Ureter (tissue), 1 donor: ENCODE measurements around the gene LRRC70. TPM values are rescaled to one million over a fixed set of nuclear protein-coding genes. Genes with fewer than 3 reads are reported as not detected.
"Not testable (repeated sequence)": the region's sequence is repeated elsewhere in the genome, so short reads cannot be mapped to it uniquely, and the experiment has no call there.

Experiments used
- DNase-seq: peaks from one replicate; pipeline ENCODE4 v3.0.0-alpha.2; 2020; ENCODE audit warnings: low spot score
- total RNA-seq: library from RNA; stranded (reverse); gene quantifications from one replicate; pipeline ENCODE4 v1.2.4, GENCODE V29; 2023
- donor health status: DM: yes; HTN: yes; CAD: no.

LRRC70 gene, protein sequence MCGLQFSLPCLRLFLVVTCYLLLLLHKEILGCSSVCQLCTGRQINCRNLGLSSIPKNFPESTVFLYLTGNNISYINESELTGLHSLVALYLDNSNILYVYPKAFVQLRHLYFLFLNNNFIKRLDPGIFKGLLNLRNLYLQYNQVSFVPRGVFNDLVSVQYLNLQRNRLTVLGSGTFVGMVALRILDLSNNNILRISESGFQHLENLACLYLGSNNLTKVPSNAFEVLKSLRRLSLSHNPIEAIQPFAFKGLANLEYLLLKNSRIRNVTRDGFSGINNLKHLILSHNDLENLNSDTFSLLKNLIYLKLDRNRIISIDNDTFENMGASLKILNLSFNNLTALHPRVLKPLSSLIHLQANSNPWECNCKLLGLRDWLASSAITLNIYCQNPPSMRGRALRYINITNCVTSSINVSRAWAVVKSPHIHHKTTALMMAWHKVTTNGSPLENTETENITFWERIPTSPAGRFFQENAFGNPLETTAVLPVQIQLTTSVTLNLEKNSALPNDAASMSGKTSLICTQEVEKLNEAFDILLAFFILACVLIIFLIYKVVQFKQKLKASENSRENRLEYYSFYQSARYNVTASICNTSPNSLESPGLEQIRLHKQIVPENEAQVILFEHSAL
- 5.9 TPM for total RNA-seq

- no peak for DNase-seq
These were observed at the start of gene LRRC70 for GRCh38 chr5:62578540-62578939. TSS of gene LRRC70 (plus strand) at chr5:62578819. CDS start at chr5:62579439, 620 bp downstream.

GRCh38 chr5:62533597-62533996 is 45.0 kb upstream of the LRRC70 start:
- DNase-seq = no peak

DNA sequence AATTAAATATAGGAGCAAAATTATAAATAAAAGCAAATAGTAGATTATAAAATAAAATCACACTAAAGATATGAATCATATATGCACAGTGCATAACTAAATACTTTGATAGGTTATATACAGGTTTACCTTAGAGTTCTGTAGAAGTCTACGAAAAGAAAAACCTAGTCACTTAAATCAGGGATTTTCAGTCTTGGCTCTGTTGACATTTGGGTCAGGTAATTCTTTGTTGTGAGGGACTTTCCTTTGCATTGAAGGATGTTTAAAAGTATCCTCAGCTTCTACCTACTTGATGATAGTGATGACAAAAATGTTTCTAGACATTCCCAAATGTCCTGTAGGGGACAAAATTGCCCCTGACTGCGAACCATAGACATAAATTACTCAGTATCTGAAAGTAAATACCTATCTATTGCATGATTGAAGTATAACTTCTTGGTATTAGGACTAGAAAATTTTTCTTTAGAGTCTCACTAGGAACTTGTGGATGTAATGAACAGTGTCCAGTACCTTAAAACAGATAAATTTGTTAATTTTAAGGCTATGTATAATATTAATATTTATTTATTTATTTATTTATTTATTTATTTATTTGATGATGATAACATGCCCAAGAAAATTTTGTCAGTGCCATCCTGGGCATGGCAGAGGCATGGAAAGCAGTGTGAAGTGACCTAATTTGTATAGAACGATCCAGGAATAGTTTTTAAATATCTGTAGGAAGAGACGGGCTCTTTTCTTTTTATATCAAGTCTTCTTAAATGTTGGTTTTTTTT is 44.0 kb upstream of the LRRC70 start:
- DNase-seq = no peak

DNA sequence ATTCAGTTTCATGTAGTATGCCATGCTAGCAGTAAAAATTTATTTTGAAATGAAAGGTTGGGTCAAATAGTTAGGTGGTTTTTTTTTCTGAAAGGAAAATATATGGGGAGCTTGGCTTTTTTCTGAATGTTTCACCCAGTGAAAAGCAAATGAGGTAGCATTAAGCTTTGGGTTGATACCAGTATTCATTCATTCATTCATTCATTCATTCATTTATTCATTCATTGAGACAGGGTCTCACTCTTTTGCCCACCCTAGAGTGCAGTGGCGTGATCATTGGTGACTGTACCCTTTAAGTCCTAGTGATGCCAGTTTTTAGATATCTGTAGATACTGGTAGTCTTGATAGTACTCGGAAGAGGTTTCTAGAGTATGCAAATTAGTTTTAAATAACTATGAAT is 42.4 kb upstream of the LRRC70 start:
- no peak for DNase-seq

- DNase-seq = no peak
These were observed 41.8 kb upstream of the LRRC70 start for GRCh38 chr5:62536783-62537182.

DNA sequence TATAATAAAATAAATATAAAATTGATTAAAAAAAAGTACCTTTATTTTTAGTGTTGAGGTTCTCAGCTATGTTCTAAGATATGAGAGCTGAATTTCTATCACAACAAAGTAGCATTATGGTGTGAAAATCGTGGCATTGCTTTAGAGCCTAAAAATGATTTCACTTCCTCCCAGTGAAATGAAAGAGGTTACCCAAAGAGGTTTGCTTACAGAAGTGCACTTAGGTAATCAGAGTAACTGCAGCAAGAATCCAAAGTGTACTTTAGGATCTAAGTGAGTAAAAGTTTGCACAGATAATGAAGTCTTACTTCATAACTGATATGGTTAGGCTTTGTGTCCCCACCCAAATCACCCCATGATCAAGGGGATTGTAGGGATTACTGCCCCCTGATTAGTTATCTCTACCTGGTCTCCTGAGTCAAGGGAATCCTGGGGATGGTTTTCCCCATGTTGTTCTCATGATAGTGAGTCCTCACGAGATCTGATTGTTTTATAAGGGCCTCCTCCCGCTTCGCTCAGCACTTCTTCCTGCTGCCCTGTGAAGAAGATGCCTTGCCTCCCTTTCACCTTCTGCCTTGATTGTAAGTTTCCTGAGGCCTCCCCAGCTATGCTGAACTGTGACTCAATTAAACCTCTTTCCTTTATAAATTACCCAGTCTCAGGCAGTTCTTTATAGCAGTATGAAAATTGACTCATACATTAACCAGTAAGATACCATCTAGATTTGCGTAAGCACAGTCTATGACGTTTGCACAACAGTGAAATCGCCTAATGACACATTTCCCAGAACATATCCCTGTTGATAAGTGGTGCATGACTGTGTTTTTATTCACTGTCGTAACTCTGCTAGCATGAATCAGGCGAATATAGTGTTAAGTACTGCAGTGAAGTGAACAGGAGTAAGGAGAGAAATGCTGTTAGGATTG is 40.3 kb upstream of the LRRC70 start:
- no peak for DNase-seq

DNA sequence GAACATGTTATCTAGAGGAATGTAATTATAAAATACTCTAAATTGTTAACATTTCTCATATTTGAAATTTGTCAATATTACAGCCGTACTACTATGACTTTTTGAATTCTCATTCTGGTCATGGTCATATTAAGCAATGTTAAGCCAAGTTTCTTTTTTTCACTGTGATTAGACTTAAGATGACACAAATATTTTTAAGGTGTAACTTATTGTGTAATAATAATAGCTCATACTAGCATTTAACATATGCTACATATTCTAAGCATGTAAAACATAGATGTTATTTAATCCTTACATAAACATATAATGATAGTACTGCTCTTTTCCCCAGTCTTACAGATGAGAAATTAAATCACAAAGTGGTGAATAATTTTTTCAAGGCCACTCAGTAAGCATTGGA is 35.9 kb upstream of the LRRC70 start:
- DNase-seq = no peak

DNA sequence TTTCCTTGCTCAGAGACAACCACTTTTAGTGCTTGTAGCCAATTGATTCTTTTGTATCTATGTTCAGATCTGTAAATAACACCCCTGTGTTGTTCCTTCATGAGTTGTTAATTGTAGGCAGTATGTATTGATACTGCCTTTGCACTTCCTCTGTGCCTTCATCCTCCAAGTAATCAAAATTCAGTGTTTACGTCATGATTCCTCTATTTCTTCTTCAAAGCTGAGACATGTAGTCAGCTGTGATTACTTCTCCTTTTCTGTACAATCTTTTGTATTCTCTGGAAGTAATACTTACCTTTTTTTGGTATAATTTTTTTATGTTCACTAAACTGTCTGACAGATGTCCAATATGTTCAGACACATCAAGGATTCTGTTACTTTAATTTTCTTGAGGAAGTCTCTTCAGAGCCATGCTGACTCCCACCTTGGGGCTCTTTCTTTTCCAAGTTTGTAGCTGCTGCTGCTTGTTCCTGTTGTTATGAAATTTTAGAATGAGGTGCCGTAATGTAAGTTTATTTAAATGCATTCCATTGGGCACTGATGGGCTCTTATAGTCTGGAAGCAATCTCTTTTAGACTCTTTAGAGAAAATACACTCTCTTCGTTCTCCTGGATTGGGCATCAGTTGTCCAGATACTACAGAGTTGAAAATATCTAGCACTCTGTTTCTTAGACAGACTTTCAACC is 30.5 kb upstream of the LRRC70 start:
- DNase-seq = no peak

- no peak for DNase-seq
These were observed 28.5 kb upstream of the LRRC70 start for GRCh38 chr5:62550103-62550502.

GRCh38 chr5:62555930-62556329 is 22.7 kb upstream of the LRRC70 start:
- no peak for DNase-seq

- no peak for DNase-seq
These were observed 19.7 kb upstream of the LRRC70 start for GRCh38 chr5:62558941-62559340.

DNA sequence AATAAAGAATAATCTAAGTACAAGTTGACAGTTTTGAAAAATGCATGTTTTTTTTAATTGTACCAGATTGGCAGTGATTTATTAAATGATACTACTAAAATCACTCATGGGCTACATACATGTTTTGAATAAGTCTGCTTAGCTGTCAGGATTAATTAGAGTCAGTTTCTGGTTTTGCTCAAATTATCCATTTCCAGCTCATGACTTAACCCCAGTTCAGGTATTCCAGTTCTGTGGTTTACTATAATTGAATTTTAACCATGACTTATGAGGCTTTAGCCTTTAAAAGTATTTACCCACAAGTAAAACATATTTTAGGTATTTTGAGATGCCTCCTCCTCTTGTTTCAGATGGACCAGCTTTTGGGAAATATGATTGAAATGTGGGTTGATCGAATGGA is 17.8 kb upstream of the LRRC70 start:
- no peak for DNase-seq

DNA sequence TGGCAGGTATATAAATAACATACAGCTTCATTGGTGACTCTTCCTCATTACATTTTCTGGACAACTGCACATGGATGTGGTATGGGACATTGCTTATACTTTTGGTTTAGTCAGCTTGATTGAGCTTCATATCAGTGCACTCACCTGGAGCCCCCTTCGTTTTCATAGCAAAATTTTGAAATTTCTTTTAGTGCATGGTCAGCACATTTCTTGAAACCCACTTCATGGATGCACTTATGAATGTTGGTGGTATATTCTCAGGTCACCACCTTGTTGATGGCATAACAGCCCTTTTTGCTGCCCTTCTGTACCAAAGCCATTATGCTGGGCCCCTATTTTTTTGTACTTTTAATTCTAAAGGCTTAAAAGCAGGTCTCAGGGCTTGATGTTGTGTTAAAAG is 16.7 kb upstream of the LRRC70 start:
- no peak for DNase-seq

DNA sequence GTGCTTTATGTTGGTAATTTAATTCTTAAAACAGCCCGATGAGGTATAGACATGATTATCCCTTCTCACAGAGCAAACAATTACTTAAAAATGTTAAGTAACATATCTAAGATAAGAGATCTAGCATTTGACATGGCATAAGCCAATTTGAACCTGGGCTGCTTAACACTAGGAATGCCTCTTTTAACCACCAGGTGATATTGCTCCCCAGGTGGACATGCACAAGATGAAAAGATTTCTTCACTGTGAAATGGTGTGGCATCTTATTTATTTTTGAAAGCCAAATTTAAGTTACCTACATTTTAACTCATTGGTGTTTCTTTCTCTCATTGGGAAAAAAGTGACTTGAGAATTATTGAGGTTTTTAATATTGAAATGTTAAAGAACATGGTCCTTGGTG is 15.8 kb upstream of the LRRC70 start:
- no peak for DNase-seq

DNA sequence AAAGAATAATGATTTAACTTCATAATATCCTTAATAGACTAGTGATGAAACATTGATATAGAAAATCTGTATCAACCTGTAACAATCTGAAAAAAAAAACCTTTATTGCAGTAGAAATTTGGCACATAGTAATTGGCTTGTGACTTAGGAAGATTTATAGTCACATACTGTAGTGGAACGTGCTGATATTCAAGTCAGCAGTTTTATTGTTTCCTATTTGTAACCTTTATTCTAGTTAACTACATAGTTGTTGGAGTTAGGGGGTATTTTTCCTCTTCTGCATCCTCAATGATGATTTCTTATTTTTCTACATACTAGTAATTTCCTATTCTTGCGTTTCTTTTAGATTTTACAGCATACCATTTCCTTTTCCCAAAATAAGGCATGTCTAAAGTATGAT is 14.5 kb upstream of the LRRC70 start:
- no peak for DNase-seq

GRCh38 chr5:62565740-62566139 is 12.9 kb upstream of the LRRC70 start:
- DNase-seq = not testable (repeated sequence)

DNA sequence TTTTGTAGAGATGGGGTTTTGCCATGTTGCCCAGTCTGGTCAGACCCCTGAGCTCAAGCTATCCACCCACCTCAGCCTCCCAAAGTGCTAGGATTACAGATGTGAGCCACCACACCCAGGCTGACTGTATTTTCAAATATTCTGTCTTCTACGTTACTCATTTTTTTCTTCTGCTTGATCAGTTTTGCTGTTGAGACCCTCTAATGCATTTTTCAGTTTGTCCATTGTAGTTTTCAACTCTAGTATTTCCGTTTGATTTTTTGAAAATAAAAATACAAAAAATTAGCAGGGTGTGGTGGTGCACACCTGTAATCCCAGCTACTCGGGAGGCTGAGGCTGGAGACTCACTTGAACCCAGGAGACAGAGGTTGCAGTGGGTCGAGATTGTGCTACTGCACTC is 10.5 kb upstream of the LRRC70 start:
- DNase-seq = no peak

DNA sequence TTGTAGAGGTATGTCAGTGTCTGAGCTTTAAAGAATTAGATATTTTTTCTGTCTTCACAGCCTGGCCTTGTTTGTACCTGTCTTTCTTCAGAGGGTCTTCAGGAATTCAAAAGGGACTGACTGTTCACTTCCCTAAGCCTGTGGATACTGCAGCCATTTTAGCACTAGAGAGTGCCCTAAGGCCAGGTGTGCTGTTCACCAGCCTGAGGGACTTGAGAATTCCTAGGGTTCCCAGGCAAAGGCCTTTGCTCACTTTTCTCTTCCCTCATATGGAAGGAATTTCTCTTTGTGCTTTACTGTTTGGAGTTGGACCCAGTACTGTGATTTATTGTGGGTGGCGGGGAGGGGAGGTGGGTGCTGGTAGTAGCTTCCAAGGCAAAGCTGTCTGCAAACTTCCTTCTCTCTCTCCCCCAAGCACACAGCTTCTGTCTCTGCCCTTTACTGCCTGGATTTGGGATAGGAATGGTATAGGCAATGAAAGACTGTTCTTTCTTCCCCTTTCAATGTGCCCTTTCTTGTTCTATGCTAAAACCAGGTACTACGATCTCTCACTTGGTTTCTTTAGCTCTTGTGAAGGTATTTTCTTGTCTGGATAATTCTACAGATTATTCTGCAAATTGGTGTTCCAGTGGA is 9.7 kb upstream of the LRRC70 start:
- DNase-seq = no peak

- no peak for DNase-seq
These were observed 9.1 kb upstream of the LRRC70 start for GRCh38 chr5:62569470-62569869.

GRCh38 chr5:62572918-62573514 is 5.6 kb upstream of the LRRC70 start:
- no peak for DNase-seq
